22Rv1 (cell line): Measurements from ENCODE around the gene ZNF106.

Source experiments
- CTCF ChIP-seq: fragments of 450-650 bp; IDR thresholded peaks from 2 replicates; pipeline ENCODE4 v1.5.1; 2017; ENCODE audit warnings: mild to moderate bottlenecking
- ZFX ChIP-seq: fragments of 450-650 bp; IDR thresholded peaks from 2 replicates; pipeline ENCODE4 v1.6.1; 2017; ENCODE audit warnings: antibody characterized with exemption, borderline replicate concordance

- TF ChIP-seq CTCF (no peak), ZFX (no peak)
These were observed 115.7 kb downstream of the ZNF106 start for GRCh38 chr15:42375252-42375651.
